Fibroblast of lung (primary cell): Measurements from ENCODE around the gene FBLIM1. TPM values are rescaled to one million over a fixed set of nuclear protein-coding genes. Genes with fewer than 3 reads are reported as not detected.

Source experiments
- DNase-seq, 2 donors: peaks; one replicate each; pipeline versions ENCODE4 v3.0.0 to v3.0.0-alpha.2; 2010; ENCODE audit warnings: low read depth in 2 of 2
- H2AFZ ChIP-seq: 2 replicates; pipeline ENCODE4 v1.5.1; 2012; ENCODE audit warnings: low read length, control low read depth, inconsistent platforms
- H3K27ac ChIP-seq: 2 replicates; pipeline ENCODE4 v1.5.1; 2011; ENCODE audit warnings: low read length, control low read depth; ENCODE audit not compliant: insufficient read depth
- H3K27me3 ChIP-seq: 2 replicates; pipeline ENCODE4 v1.5.1; 2011; ENCODE audit warnings: mild to moderate bottlenecking, low read length; ENCODE audit not compliant: control insufficient read depth, insufficient read depth
- H3K36me3 ChIP-seq: 2 replicates; pipeline ENCODE4 v1.5.1; 2011; ENCODE audit warnings: low read length; ENCODE audit not compliant: control insufficient read depth, insufficient read depth
- H3K4me1 ChIP-seq: 2 replicates; pipeline ENCODE4 v1.5.1; 2011; ENCODE audit warnings: low read length; ENCODE audit not compliant: control insufficient read depth, insufficient read depth; ENCODE audit errors: extremely low read depth
- H3K4me2 ChIP-seq: 2 replicates; pipeline ENCODE4 v1.5.1; 2011; ENCODE audit warnings: low read length, control low read depth; ENCODE audit not compliant: insufficient read depth; ENCODE audit errors: extremely low read depth
- H3K4me3 ChIP-seq, 4 experiments: fragments of 200-600 bp in 1 of 4; sonication (generic) in 1 of 4; replicated peaks in 1 of 4; 2 replicates each; pipeline ENCODE4 v1.5.1; 2011 to 2016; ENCODE audit warnings: low read length in 4 of 4, low read depth in 3 of 4, mild to moderate bottlenecking in 3 of 4, control low read depth in 2 of 4, inconsistent platforms in 1 of 4, mixed read lengths in 1 of 4; ENCODE audit not compliant: insufficient read depth in 1 of 4; ENCODE audit errors: control extremely low read depth in 1 of 4
- H3K79me2 ChIP-seq: 2 replicates; pipeline ENCODE4 v1.5.1; 2012; ENCODE audit warnings: mild to moderate bottlenecking, low read length, inconsistent platforms; ENCODE audit not compliant: control insufficient read depth, insufficient read depth
- H3K9ac ChIP-seq: 2 replicates; pipeline ENCODE4 v1.5.1; 2011; ENCODE audit warnings: mild to moderate bottlenecking, low read length, control low read depth; ENCODE audit not compliant: insufficient read depth
- H3K9me3 ChIP-seq: 2 replicates; pipeline ENCODE4 v1.5.1; 2012; ENCODE audit warnings: low read depth, low read length; ENCODE audit not compliant: control insufficient read depth, insufficient read depth
- H4K20me1 ChIP-seq: 2 replicates; pipeline ENCODE4 v1.5.1; 2011; ENCODE audit warnings: low read length; ENCODE audit not compliant: control insufficient read depth, insufficient read depth; ENCODE audit errors: extremely low read depth
- CTCF ChIP-seq, 2 donors: IDR thresholded peaks in 1 of 2; conservative IDR thresholded peaks in 1 of 2; 1 replicate in 1 of 2; 2 replicates in 1 of 2; pipeline ENCODE4 v1.5.1; 2011 to 2012; ENCODE audit warnings: low read length in 2 of 2, control low read depth in 1 of 2, inconsistent platforms in 1 of 2, low read depth in 1 of 2, mild to moderate bottlenecking in 1 of 2
- EZH2 ChIP-seq: IDR thresholded peaks from 2 replicates; pipeline ENCODE4 v1.5.1; 2012; ENCODE audit warnings: low read length, control low read depth, mild to moderate bottlenecking; ENCODE audit errors: missing control alignments
- polyA plus RNA-seq, 2 donors: library from polyadenylated mRNA; depleted of rRNA in 1 of 2; stranded (reverse) in 1 of 2; unstranded in 1 of 2; fragments of >200 nt; gene quantifications; 2 replicates each; pipeline ENCODE4 v1.2.1, GENCODE V29; 2011 to 2012; ENCODE audit warnings: missing spikeins in 1 of 2
- total RNA-seq: library from RNA; depleted of rRNA; stranded (reverse); fragments of >200 nt; gene quantifications from 2 replicates; pipeline ENCODE4 v1.2.1, GENCODE V29; 2014

FBLIM1 gene
- total and polyA plus RNA-seq, 2 donors (not counting 1 experiment from before 2014, with no cell fraction given), result 17.3 to 86.2 TPM

- H3K4me1 ChIP-seq, result no peaks in the 10 kb centered on the region
- no peaks in the 10 kb centered on the region for H3K79me2 ChIP-seq
- no peaks in the 10 kb centered on the region for H3K9me3 ChIP-seq
- H4K20me1 ChIP-seq, result no peaks in the 10 kb centered on the region
- H3K27me3 ChIP-seq, result no peaks in the 10 kb centered on the region
- no peak overlapping the region for H3K4me3 ChIP-seq
- no peak overlapping the region for H3K4me2 ChIP-seq
- H3K27ac ChIP-seq, result no peak overlapping the region
- TF ChIP-seq CTCF (conservative IDR thresholded peaks at IDR 0.05 in 1 of 2, IDR thresholded peaks at IDR 0.05 in 1 of 2; ENCODE audit: low read depth in 1 of 2, low read length in 2 of 2) (no peak), EZH2 (no peak)
- H3K36me3 ChIP-seq, result peaks cover 51% of the 10 kb centered on the region
- DNase-seq, result no peak
- no peak overlapping the region for H2AFZ ChIP-seq
- H3K9ac ChIP-seq, result no peak overlapping the region
Observed at GRCh38 chr1:15730936-15731335, 27.7 kb upstream of the FBLIM1 start.

GRCh38 chr1:15731735-15732685, 26.6 kb upstream of the FBLIM1 start:
- Histone ChIP-seq H3K79me2 (no peaks in the 10 kb centered on the region), H3K27ac (no peak overlapping the region), H3K27me3 (no peaks in the 10 kb centered on the region), H2AFZ (no peak overlapping the region), H3K9ac (no peak overlapping the region), H4K20me1 (no peaks in the 10 kb centered on the region), H3K4me3 (no peak overlapping the region), H3K9me3 (no peaks in the 10 kb centered on the region), H3K36me3 (peaks cover 51% of the 10 kb centered on the region), H3K4me2 (no peak overlapping the region), H3K4me1 (no peaks in the 10 kb centered on the region)
- TF ChIP-seq EZH2 (no peak), CTCF (conservative IDR thresholded peaks at IDR 0.05 in 1 of 2, IDR thresholded peaks at IDR 0.05 in 1 of 2; ENCODE audit: low read depth in 1 of 2, low read length in 2 of 2) (no peak)
- DNase-seq, result no peak

DNA sequence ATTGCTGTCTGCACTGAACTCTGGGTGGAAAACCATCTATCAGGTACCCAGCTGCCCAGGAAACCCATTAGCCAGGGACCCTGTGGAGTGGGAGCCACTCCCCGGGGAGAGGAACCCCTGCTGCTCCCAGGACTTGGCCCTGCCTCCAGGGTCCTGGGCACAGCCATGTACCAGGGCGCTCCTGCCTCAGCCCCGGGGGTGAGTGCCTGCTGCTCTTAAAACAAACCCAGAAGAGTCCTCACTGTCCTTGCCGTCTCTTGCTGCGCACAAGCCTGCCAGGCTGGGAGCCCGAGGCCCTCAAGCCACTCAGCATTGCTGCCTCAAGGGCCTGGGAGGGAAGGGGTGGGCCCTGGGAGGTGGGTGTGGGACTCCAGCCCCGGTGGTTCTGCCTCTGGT, 25.9 kb upstream of the FBLIM1 start:
- no peak overlapping the region for H3K9ac ChIP-seq
- H3K27me3 ChIP-seq, result no peaks in the 10 kb centered on the region
- H3K9me3 ChIP-seq, result no peaks in the 10 kb centered on the region
- H3K79me2 ChIP-seq, result no peaks in the 10 kb centered on the region
- no peak overlapping the region for H3K4me3 ChIP-seq
- no peaks in the 10 kb centered on the region for H3K4me1 ChIP-seq
- no peak for TF ChIP-seq CTCF (conservative IDR thresholded peaks at IDR 0.05 in 1 of 2, IDR thresholded peaks at IDR 0.05 in 1 of 2; ENCODE audit: low read depth in 1 of 2, low read length in 2 of 2)
- TF ChIP-seq EZH2, result no peak
- peaks cover 48% of the 10 kb centered on the region for H3K36me3 ChIP-seq
- H3K4me2 ChIP-seq, result no peak overlapping the region
- DNase-seq, result no peak
- H2AFZ ChIP-seq, result no peak overlapping the region
- H3K27ac ChIP-seq, result no peak overlapping the region
- H4K20me1 ChIP-seq, result no peaks in the 10 kb centered on the region
